Measurements from ENCODE around the gene JUND.

- no peak for TF ChIP-seq CTCF (conservative IDR thresholded peaks at IDR 0.05; ENCODE audit: low read depth, low read length)
- TF ChIP-seq EZH2 (IDR thresholded peaks at IDR 0.05; ENCODE audit: low read length, unreplicated experiment): no peak
- TF ChIP-seq EZH2phosphoT487 (IDR thresholded peaks at IDR 0.05; ENCODE audit: borderline replicate concordance, low read length): no peak
Measured at GRCh38 chr19:18229915-18230314, 51.5 kb downstream of the JUND start.

Data from PC-3 (cell line).